Measurements from ENCODE around the gene NOL11.

Gene NOL11

GRCh38 chr17:67679225-67679624, 38.5 kb upstream of the NOL11 start:
- no peak overlapping the region for H3K9ac ChIP-seq (ENCODE audit: low read length)
- H4K20me1 ChIP-seq (ENCODE audit: low read depth, low read length) = no peaks in the 10 kb centered on the region
- H3K27me3 ChIP-seq (ENCODE audit: low read length) = no peaks in the 10 kb centered on the region
- no peaks in the 10 kb centered on the region for H3K9me3 ChIP-seq (ENCODE audit: insufficient read depth, low read length)
- no peak overlapping the region for H2AFZ ChIP-seq (ENCODE audit: low read depth, low read length, severe bottlenecking)
- TF ChIP-seq CTCF (IDR thresholded peaks at IDR 0.05; ENCODE audit: insufficient read depth, low read length, poor library complexity, severe bottlenecking) = no peak
- no peaks in the 10 kb centered on the region for H3K9me2 ChIP-seq (replicated peaks; ENCODE audit: insufficient read depth, low read length)
- H3F3A ChIP-seq (ENCODE audit: insufficient read depth) = no peaks in the 10 kb centered on the region
- H3K4me3 ChIP-seq (ENCODE audit: insufficient read depth, low read length, poor library complexity, severe bottlenecking) = no peak overlapping the region
- H3K4me2 ChIP-seq (ENCODE audit: low read depth, low read length, poor library complexity, severe bottlenecking) = no peak overlapping the region
- H3K79me2 ChIP-seq (ENCODE audit: insufficient read depth, low read length) = no peaks in the 10 kb centered on the region
- H3K36me3 ChIP-seq (ENCODE audit: low read length) = no peaks in the 10 kb centered on the region
- H3K27ac ChIP-seq (ENCODE audit: low read depth, low read length) = no peak overlapping the region

GRCh38 chr17:67679721-67680120, 38.0 kb upstream of the NOL11 start:
- TF ChIP-seq EZH2phosphoT487 (conservative IDR thresholded peaks at IDR 0.05; ENCODE audit: low read length) = no peak
- TF ChIP-seq CTCF (IDR thresholded peaks at IDR 0.05; ENCODE audit: insufficient read depth, low read length, poor library complexity, severe bottlenecking) = no peak
- H3K79me2 ChIP-seq (ENCODE audit: insufficient read depth, low read length) = no peaks in the 10 kb centered on the region
- no peaks in the 10 kb centered on the region for H4K20me1 ChIP-seq (ENCODE audit: low read depth, low read length)
- no peak overlapping the region for H3K27ac ChIP-seq (ENCODE audit: low read depth, low read length)
- H3K9me3 ChIP-seq (ENCODE audit: insufficient read depth, low read length) = no peaks in the 10 kb centered on the region
- H3F3A ChIP-seq (ENCODE audit: insufficient read depth) = no peaks in the 10 kb centered on the region
- H2AFZ ChIP-seq (ENCODE audit: low read depth, low read length, severe bottlenecking) = no peak overlapping the region
- no peak overlapping the region for H3K4me2 ChIP-seq (ENCODE audit: low read depth, low read length, poor library complexity, severe bottlenecking)
- H3K4me3 ChIP-seq (ENCODE audit: insufficient read depth, low read length, poor library complexity, severe bottlenecking) = no peak overlapping the region
- H3K9ac ChIP-seq (ENCODE audit: low read length) = no peak overlapping the region
- H3K36me3 ChIP-seq (ENCODE audit: low read length) = no peaks in the 10 kb centered on the region
- no peaks in the 10 kb centered on the region for H3K27me3 ChIP-seq (ENCODE audit: low read length)
- H3K9me2 ChIP-seq (replicated peaks; ENCODE audit: insufficient read depth, low read length) = no peaks in the 10 kb centered on the region

GRCh38 chr17:67680445-67681224, 37.1 kb upstream of the NOL11 start:
- Histone ChIP-seq H3K36me3 (ENCODE audit: low read length) (no peaks in the 10 kb centered on the region), H3K9ac (ENCODE audit: low read length) (no peak overlapping the region), H3K79me2 (ENCODE audit: insufficient read depth, low read length) (no peaks in the 10 kb centered on the region), H3K27ac (ENCODE audit: low read depth, low read length) (no peak overlapping the region), H3F3A (ENCODE audit: insufficient read depth) (no peaks in the 10 kb centered on the region), H2AFZ (ENCODE audit: low read depth, low read length, severe bottlenecking) (no peak overlapping the region), H4K20me1 (ENCODE audit: low read depth, low read length) (no peaks in the 10 kb centered on the region), H3K9me3 (ENCODE audit: insufficient read depth, low read length) (no peaks in the 10 kb centered on the region), H3K4me3 (ENCODE audit: insufficient read depth, low read length, poor library complexity, severe bottlenecking) (no peak overlapping the region), H3K4me2 (ENCODE audit: low read depth, low read length, poor library complexity, severe bottlenecking) (no peak overlapping the region), H3K27me3 (ENCODE audit: low read length) (no peaks in the 10 kb centered on the region), H3K9me2 (replicated peaks; ENCODE audit: insufficient read depth, low read length) (no peaks in the 10 kb centered on the region)
- TF ChIP-seq CTCF (IDR thresholded peaks at IDR 0.05; ENCODE audit: insufficient read depth, low read length, poor library complexity, severe bottlenecking) = no peak
- TF ChIP-seq EZH2phosphoT487 (conservative IDR thresholded peaks at IDR 0.05; ENCODE audit: low read length) = no peak

All from SU-DHL-6 (cell line).